Natural killer cell (primary cell): ENCODE measurements around the gene TMEM238L. TPM values are rescaled to one million over a fixed set of nuclear protein-coding genes. Genes with fewer than 3 reads are reported as not detected.

Experiments used
- ATAC-seq, 3 donors: fragments of 150-1000 bp in 2 of 3; fragments of 200-7000 bp in 1 of 3; cut with Tn5 transposase; 1 replicate in 1 of 3; 2 replicates in 2 of 3; pipeline ENCODE4 v1.10.0; 2021; ENCODE audit warnings: mild to moderate bottlenecking in 2 of 3, moderate library complexity in 2 of 3
- DNase-seq, 2 donors: peaks; one replicate each; pipeline versions ENCODE4 v3.0.0 to v3.0.0-alpha.2; 2013 to 2021; ENCODE audit warnings: mixed read lengths in 1 of 2
- H3K27ac ChIP-seq: one replicate; pipeline ENCODE4 v1.5.1; 2013; ENCODE audit warnings: mild to moderate bottlenecking, low read length
- H3K27me3 ChIP-seq: one replicate; pipeline ENCODE4 v1.6.1; 2013; ENCODE audit warnings: low read length; ENCODE audit not compliant: control insufficient read depth, insufficient read depth
- H3K36me3 ChIP-seq: one replicate; pipeline ENCODE4 v1.6.1; 2013; ENCODE audit warnings: low read length; ENCODE audit not compliant: control insufficient read depth, insufficient read depth
- H3K4me1 ChIP-seq: one replicate; pipeline ENCODE4 v1.6.1; 2013; ENCODE audit warnings: low read length; ENCODE audit not compliant: control insufficient read depth, insufficient read depth
- H3K4me3 ChIP-seq: one replicate; pipeline ENCODE4 v1.5.1; 2013; ENCODE audit warnings: low read length
- H3K9me3 ChIP-seq: one replicate; pipeline ENCODE4 v1.6.1; 2013; ENCODE audit warnings: low read length; ENCODE audit not compliant: control insufficient read depth, insufficient read depth
- H3K27ac Mint-ChIP-seq, 2 donors: one replicate each; pipeline ENCODE4 v1.8.0; 2022; ENCODE audit warnings: mild to moderate bottlenecking in 2 of 2, mixed read lengths in 2 of 2, moderate library complexity in 1 of 2
- H3K27me3 Mint-ChIP-seq, 2 donors: one replicate each; pipeline ENCODE4 v1.8.0; 2022; ENCODE audit warnings: low read depth in 2 of 2, mixed read lengths in 2 of 2
- H3K36me3 Mint-ChIP-seq: one replicate; pipeline ENCODE4 v1.8.0; 2022; ENCODE audit warnings: mixed read lengths
- H3K4me1 Mint-ChIP-seq, 2 donors: one replicate each; pipeline ENCODE4 v1.8.0; 2022; ENCODE audit warnings: mixed read lengths in 2 of 2
- H3K4me3 Mint-ChIP-seq: one replicate; pipeline ENCODE4 v1.8.0; 2022; ENCODE audit warnings: mild to moderate bottlenecking, moderate library complexity, mixed read lengths
- H3K9me3 Mint-ChIP-seq, 2 donors: one replicate each; pipeline ENCODE4 v1.8.0; 2022; ENCODE audit warnings: mixed read lengths in 2 of 2
- CTCF ChIP-seq: fragments of 200-600 bp; IDR thresholded peaks from one replicate; pipeline ENCODE4 v1.8.0; 2022; ENCODE audit warnings: antibody characterized with exemption
- WGBS: methylation state at CpG from one replicate; pipeline ENCODE4 v1.1.7; 2013; ENCODE audit warnings: missing lambda C conversion rate; ENCODE audit not compliant: insufficient coverage; 5-methylcytosine and 5-hydroxymethylcytosine counted together
- intact Hi-C: fragments of 100-400 bp; cut with micrococcal nuclease; formaldehyde crosslinking; loops from one replicate; pipeline ENCODE4 v1.14.2; 2022
- total RNA-seq, 4 donors: library from RNA; stranded (reverse); fragments of 120-200 nt in 1 of 4; gene quantifications; one replicate each; pipeline versions ENCODE4 v1.2.3 to v1.2.4, GENCODE V29; 2013 to 2022

Gene TMEM238L
- total RNA-seq, 3 donors from 2014 or later (not counting 1 experiment from before 2014, with no cell fraction given): not detected

- intact Hi-C loops: no loop called here
- Histone ChIP-seq H3K27ac (no peak overlapping the region), H3K9me3 (no peaks in the 10 kb centered on the region), H3K4me3 (no peak overlapping the region), H3K36me3 (no peaks in the 10 kb centered on the region), H3K4me1 (no peaks in the 10 kb centered on the region), H3K27me3 (no peaks in the 10 kb centered on the region)
- no peak for DNase-seq
- no peak for ATAC-seq
- H3K4me3 Mint-ChIP-seq: no peak overlapping the region
- peaks cover 14% of the 10 kb centered on the region in 2 donors for H3K27me3 Mint-ChIP-seq
- H3K27ac Mint-ChIP-seq: no peak overlapping the region
- peaks cover 0 to 4% of the 10 kb centered on the region in 2 donors for H3K9me3 Mint-ChIP-seq
- H3K36me3 Mint-ChIP-seq: no peaks in the 10 kb centered on the region
- no CpG with 5 or more reads among the region's 2 CpGs for WGBS
- no peaks in the 10 kb centered on the region for H3K4me1 Mint-ChIP-seq
- no peak for TF ChIP-seq CTCF
Measured at GRCh38 chr17:10785295-10785694, 18.6 kb downstream of the TMEM238L start.

- Mint-ChIP-seq H3K4me1 (no peaks in the 10 kb centered on the region), H3K27ac (no peak overlapping the region), H3K4me3 (no peak overlapping the region), H3K9me3 (peaks cover 0 to 4% of the 10 kb centered on the region in 2 donors), H3K27me3 (peaks cover 7 to 19% of the 10 kb centered on the region in 2 donors), H3K36me3 (no peaks in the 10 kb centered on the region)
- intact Hi-C loops: no loop called here
- Histone ChIP-seq H3K9me3 (no peaks in the 10 kb centered on the region), H3K4me3 (no peak overlapping the region), H3K36me3 (no peaks in the 10 kb centered on the region), H3K27ac (no peak overlapping the region), H3K27me3 (no peaks in the 10 kb centered on the region), H3K4me1 (no peaks in the 10 kb centered on the region)
- no peak for TF ChIP-seq CTCF
- 56% methylated on average over 1 of the region's 2 CpGs for WGBS
- DNase-seq: no peak
- ATAC-seq: no peak
Measured at GRCh38 chr17:10779609-10780008, 24.3 kb downstream of the TMEM238L start.

GRCh38 chr17:10777890-10778289 lies 26.0 kb downstream of the TMEM238L start:
- no peaks in the 10 kb centered on the region for H3K4me1 ChIP-seq
- no peak overlapping the region for H3K27ac ChIP-seq
- H3K4me3 ChIP-seq: no peak overlapping the region
- no peaks in the 10 kb centered on the region for H3K36me3 ChIP-seq
- no peak overlapping the region for H3K4me3 Mint-ChIP-seq
- intact Hi-C loops: no loop called here
- H3K9me3 Mint-ChIP-seq: peaks cover 0 to 4% of the 10 kb centered on the region in 2 donors
- no peak for TF ChIP-seq CTCF
- no peak for ATAC-seq
- no peak overlapping the region for H3K27ac Mint-ChIP-seq
- H3K36me3 Mint-ChIP-seq: no peaks in the 10 kb centered on the region
- no peaks in the 10 kb centered on the region for H3K4me1 Mint-ChIP-seq
- no peaks in the 10 kb centered on the region for H3K9me3 ChIP-seq
- no peaks in the 10 kb centered on the region for H3K27me3 ChIP-seq
- DNase-seq: no peak
- H3K27me3 Mint-ChIP-seq: peaks cover 3 to 5% of the 10 kb centered on the region in 2 donors
- WGBS: 82% methylated on average over 6 of the region's 6 CpGs

GRCh38 chr17:10777131-10777807 lies 26.6 kb downstream of the TMEM238L start:
- no peaks in the 10 kb centered on the region for H3K9me3 Mint-ChIP-seq
- no peak overlapping the region for H3K27ac ChIP-seq
- H3K4me1 ChIP-seq: no peaks in the 10 kb centered on the region
- no peak overlapping the region for H3K27ac Mint-ChIP-seq
- H3K36me3 Mint-ChIP-seq: no peaks in the 10 kb centered on the region
- H3K4me3 Mint-ChIP-seq: no peak overlapping the region
- H3K9me3 ChIP-seq: peaks cover 3% of the 10 kb centered on the region
- H3K4me3 ChIP-seq: no peak overlapping the region
- H3K27me3 ChIP-seq: no peaks in the 10 kb centered on the region
- ATAC-seq (no peak), DNase-seq (no peak)
- H3K4me1 Mint-ChIP-seq: no peaks in the 10 kb centered on the region
- H3K27me3 Mint-ChIP-seq: peaks cover 0 to 5% of the 10 kb centered on the region in 2 donors
- WGBS: 90% methylated on average over 9 of the region's 11 CpGs
- no peaks in the 10 kb centered on the region for H3K36me3 ChIP-seq
- intact Hi-C loops: no loop called here
- TF ChIP-seq CTCF: no peak
